Stimulated activated CD8-positive, alpha-beta memory T cell treated with anti-CD3 and anti-CD28 coated beads, Interleukin-2, amount 100 ng/mL, for 1 hour (primary cell): ENCODE results near the gene HIGD1C.

Source experiments
- DNase-seq, 2 donors: peaks; one replicate each; pipeline ENCODE4 v3.0.0-alpha.2; 2020; ENCODE audit warnings: low read depth in 2 of 2

Gene HIGD1C

DNA sequence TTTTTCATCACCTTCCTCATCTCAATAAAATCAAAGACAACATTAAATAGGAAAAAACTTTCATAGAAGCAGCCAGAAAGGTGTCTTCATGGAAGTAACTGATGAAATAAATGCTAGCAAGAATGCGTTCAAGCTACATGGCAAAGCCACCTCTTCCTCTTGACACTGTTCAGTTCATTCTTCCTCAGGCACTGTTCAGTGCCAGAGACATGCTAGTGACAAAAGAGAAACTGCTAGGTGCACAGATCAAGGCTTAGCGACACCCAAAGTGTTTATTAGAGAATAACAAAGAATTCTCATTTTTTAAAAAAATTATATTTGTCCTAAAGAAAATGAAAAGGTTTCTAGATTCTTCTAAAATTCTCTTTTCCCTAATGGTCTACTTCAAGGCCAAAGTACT, 66.6 kb downstream of the HIGD1C start:
- DNase-seq: no peak

DNA sequence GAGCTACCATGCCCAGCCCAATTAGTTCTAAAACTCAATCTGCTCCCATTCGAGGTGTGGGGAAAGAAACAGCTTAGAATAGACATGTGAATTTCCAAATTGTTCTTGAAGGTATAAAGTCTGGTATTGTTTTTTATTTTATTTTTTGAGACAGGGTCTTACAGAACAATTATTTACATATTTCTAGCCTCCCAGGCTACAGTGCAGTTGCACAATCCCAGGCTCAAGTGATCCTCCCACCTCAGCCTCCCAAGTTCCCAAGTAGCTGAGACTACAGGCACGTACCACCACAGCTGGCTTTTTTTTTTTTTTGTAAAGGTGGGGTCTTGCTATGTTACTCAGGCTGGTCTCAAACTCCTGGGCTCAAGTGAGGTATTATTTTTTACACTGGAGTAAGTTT, 67.6 kb downstream of the HIGD1C start:
- DNase-seq: no peak
